Embryonic facial prominence (tissue), 1 donor: Measurements from ENCODE around the gene FSTL4.

Experiments
- DNase-seq: peaks from one replicate; pipeline ENCODE4 v3.0.0-alpha.2; 2016; ENCODE audit errors: extremely low spot score

FSTL4 gene

GRCh38 chr5:133387091-133387490 lies 225.2 kb downstream of the FSTL4 start:
- DNase-seq = no peak

GRCh38 chr5:133386662-133387061 lies 225.7 kb downstream of the FSTL4 start:
- DNase-seq = no peak

- no peak for DNase-seq
Measured at GRCh38 chr5:133385346-133385745, 227.0 kb downstream of the FSTL4 start.

GRCh38 chr5:133384903-133385302 lies 227.4 kb downstream of the FSTL4 start:
- no peak for DNase-seq

- no peak for DNase-seq
Measured at GRCh38 chr5:133384120-133384855, 228.1 kb downstream of the FSTL4 start.

- no peak for DNase-seq
Measured at GRCh38 chr5:133383580-133383939, 228.8 kb downstream of the FSTL4 start.

GRCh38 chr5:133382661-133383579 lies 229.4 kb downstream of the FSTL4 start:
- no peak for DNase-seq

- DNase-seq = no peak
Measured at GRCh38 chr5:133381571-133382365, 230.6 kb downstream of the FSTL4 start.

GRCh38 chr5:133381041-133381440 lies 231.3 kb downstream of the FSTL4 start:
- no peak for DNase-seq

GRCh38 chr5:133377736-133378135 lies 234.6 kb downstream of the FSTL4 start:
- no peak for DNase-seq

- DNase-seq = no peak
Measured at GRCh38 chr5:133376986-133377385, 235.4 kb downstream of the FSTL4 start.

GRCh38 chr5:133373121-133373870 lies 239.0 kb downstream of the FSTL4 start:
- DNase-seq = no peak

GRCh38 chr5:133372293-133372937 lies 239.9 kb downstream of the FSTL4 start:
- no peak for DNase-seq

GRCh38 chr5:133371371-133372155 lies 240.8 kb downstream of the FSTL4 start:
- no peak for DNase-seq

GRCh38 chr5:133370904-133371303 lies 241.4 kb downstream of the FSTL4 start:
- no peak for DNase-seq

GRCh38 chr5:133370036-133370831 lies 242.1 kb downstream of the FSTL4 start:
- no peak for DNase-seq

GRCh38 chr5:133368916-133369783 lies 243.2 kb downstream of the FSTL4 start:
- no peak for DNase-seq

- no peak for DNase-seq
Measured at GRCh38 chr5:133367984-133368383, 244.4 kb downstream of the FSTL4 start.
